UCSD-AML1 (cell line): ENCODE data around the gene PRKCQ.
A peak's percentile ranks its signal among the peaks of the same experiment; 100 is the strongest.
"Not testable (repeated sequence)": the region's sequence is repeated elsewhere in the genome, so short reads cannot be mapped to it uniquely, and the experiment has no call there.

ENCODE experiments used
- DNase-seq: peaks from one replicate; lab custom pipeline; 2025; ENCODE audit not compliant: unreplicated experiment; lab: John Stamatoyannopoulos, UW

Gene PRKCQ

DNA sequence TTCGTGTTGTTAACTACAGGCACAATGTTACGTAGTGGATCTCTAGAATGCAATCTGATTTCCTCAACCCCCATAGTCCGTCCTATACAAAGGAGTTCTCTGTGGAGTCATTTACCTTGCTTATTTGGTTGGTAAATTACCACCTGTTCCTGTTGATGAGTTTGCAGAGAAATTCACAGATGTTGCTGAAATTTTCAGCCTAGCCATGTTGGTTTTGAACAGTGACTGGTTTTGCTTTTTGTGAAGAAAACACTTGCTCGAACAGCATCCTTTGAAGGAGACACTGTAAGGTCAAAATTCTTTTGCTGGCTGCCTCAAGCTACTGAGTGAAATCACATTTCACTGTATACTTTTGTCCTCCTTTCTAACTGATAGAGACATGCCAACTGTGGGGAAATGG, 15.4 kb upstream of the PRKCQ start:
- DNase-seq = no peak

DNA sequence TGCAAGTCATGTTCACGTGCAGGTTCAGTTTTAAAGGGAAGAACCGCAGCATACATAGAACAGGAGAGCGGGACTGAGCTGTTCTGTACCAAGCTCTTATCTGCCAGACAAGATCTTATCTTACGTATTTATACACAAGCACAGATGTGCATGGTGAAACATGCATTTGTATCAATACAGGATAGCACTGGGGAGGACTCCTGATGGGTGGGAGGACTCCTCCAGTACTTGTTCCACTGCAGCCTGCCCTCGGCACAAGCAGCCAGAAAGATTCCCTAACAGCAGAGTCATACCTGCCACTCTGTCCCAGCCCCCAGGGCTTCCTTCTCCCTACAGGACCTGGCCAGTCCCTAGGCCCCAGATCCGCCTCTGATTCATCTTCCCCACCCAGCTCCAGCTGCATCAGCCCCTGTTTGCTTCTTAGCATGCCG, 13.2 kb upstream of the PRKCQ start:
- DNase-seq = no peak

DNA sequence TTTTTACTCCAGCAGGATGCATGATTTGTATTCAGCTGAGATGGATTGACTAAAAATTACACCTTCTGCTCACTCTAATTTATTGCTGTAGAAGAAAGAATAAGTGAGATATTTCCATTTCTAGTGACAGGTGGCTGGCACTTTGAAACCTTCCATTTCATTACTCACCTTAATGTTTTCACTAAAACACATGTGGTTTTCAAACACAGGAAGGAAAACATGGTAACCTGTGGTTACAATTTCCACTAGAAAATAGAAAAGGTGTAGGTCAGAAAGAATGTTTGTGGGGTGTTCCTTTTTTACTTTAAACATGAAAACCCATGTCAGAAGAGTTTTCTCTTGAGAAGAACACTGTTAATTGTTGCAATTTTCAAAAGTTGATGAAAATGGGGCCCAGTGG, 12.0 kb upstream of the PRKCQ start:
- no peak for DNase-seq

DNA sequence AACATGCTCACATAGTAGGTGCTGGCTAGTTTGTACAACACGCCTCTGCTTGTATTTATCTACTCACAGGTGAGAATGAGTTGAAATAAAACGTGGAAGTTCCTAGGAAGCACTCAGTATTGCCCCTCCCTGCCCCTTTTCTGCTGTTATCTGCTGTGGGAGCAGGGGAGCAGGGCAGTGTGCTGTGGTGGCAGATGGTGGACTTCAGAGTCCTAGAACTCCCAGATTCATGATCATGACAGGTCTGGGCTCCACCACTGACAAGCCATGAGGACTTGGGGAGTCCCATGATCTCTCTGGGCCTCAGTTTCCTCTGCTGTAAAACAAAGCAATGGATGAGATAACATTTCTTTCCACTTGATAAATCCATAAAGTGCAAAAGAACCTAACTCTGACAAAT, 11.6 kb upstream of the PRKCQ start:
- no peak for DNase-seq

DNA sequence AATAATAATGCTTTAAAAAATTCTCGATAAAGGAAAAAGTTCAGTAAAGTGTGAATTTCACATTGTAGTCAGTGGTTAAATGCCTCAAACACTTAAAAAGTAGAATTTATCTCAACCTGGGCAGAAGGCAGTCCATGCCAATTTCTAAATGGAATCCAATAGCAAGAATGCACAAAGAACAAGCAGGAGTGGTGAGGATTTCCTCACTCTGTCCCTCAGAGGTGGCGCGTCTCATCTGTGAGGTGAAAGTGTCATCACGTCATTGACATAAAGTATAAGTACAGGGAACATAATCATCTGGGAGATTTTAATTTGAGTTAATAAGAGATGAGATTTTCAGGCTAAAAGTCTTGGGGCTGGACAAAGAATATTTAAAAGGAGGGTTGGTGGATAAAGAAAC, 10.0 kb upstream of the PRKCQ start:
- DNase-seq = no peak

DNA sequence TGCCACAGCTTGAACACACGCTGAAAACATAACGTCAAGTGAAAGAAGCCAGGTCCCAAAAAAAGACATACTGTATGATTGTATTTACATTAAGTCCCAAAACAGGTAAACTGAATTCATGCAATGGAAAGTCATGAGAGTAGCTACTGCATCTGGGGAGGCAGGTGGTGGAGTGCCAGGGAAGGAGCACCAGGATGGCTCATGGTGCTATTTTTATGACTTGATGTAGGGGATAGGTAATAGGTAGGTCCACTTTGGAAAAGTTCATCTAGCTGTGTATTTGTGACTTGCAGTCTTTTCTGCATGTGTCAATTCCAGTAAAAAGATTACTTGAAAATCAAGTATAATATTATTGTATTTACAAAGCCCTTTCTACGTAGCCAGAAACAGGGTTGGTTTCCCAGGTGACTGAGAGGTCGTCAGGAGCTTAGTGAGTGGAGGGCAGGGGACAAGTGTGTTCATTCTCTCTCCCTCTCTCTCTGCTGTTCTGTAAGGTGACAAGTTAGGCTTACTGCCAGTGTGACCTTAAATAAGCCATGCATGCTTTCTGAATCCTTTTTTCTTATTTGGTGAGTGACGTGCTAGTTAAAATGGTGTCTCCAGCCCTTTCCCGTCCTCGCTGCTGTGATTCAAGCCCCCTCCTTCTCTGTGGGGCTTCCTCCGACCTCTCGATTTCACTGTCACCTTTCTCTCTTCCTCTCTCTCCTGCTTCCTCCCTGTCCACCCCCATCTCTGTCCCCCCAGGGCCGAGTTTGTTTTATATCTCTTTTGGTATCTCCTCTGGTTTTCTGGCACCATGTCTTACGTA, 9.4 kb upstream of the PRKCQ start:
- no peak for DNase-seq

DNA sequence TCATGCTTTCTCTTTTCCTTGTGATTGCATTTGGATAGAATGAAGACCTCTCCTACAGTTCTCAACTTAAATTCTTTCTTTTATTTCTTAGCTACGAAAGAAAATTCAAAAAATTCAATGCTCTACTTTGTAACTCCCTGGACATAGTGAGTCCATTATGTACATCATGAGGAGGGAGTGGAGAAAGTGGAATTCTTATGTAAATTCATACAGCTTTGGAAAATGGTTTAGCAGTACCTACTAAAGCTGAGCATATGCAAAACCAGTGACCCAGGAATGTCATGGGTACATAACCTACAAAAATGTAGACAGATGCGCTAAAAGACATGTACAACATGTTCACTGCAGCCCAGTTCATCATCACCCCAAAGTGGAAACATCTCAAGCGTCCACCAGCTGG, 8.8 kb upstream of the PRKCQ start:
- DNase-seq = no peak

DNA sequence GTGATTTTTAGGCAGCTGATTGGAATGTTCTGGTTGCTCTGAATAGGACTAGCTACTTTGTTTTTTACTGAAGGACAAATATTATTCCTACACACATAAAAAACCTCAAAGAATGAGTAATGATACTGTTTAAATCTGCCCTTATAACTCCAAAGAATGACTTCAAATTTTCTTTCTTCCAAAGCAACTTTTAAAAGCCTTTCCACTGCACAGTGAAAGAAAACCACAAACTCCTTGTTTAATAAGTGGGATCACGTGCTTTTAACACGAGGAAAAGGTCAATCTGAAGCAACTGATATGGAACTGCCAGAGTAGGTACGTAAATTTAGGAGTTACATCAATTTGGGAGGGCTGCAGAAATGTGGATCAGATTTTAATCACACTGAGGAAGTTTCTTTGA, 8.0 kb upstream of the PRKCQ start:
- DNase-seq = no peak

DNA sequence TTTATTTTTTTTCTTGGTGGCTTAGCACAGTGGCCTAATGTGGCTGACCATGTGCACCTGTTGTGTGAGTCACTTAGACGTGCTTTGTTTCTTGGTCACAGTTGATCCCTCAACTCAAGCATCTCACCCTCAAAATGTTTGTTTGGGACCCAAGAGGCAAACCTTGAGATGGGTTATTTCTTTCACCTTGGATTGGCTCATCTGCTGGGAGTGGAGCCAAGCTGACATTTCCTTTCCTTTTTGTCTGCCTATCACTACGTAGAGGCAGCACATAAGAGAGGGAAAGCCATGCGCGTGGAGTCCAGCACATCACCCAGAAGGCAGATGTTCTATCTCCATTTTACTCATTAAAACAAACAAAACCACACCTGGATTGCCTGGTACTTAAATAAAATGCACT, 6.4 kb upstream of the PRKCQ start:
- no peak for DNase-seq

DNA sequence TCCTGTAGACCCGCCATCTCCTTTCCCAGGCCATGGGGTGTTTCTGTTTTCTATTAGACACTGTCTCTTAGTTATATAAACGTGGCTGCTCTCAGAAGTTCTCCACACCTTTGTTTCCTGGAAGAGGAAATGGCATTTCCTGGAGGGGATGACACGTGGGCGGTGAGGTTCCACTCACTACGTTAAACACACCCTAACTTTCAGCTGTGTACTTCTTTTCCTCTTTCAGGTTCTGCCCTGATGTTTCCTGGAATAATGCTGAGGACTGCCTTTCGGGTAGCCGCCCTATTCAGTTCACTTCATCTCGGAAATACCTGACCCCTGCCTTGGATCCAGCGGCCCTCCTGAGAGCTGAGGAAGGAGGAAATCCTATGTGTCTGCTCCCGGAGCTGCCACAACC, 3.4 kb upstream of the PRKCQ start:
- DNase-seq = no peak

DNA sequence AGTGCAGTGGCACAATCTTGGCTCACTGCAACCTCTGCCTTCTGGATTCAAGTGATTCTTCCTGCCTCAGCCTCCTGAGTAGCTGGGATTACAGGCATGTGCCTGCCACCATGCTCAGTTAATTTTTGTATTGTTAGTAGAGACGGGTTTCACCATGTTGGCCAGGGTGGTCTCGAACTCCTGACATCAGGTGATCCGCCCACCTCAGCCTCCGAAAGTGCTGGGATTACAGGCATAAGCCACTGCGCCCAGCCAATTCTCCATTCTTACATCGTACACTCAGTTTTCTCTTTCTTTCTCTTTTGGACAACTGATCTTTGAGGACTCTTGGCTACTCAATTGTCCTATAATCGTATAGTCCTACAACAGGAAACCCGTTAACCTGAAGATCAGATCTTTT, 2.8 kb upstream of the PRKCQ start:
- not testable (repeated sequence) for DNase-seq

DNA sequence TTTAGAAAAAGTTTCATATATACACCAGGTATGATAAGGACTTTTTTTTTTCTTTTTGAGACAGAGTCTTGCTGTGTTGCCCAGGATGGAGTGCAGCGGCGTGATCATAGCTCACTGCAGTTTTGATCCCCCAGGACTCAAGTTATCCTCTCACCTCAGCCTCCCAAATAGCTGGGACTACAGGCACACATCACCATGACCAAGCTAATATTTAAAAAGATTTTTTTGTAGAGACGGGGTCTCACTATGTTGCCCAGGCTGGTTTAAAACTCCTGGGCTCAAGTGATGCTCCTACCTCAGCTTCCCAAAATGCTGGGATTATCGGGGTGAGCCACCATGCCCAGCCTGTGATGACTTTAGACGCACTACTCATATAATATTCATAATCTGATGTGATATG, 2.2 kb upstream of the PRKCQ start:
- no peak for DNase-seq

DNA sequence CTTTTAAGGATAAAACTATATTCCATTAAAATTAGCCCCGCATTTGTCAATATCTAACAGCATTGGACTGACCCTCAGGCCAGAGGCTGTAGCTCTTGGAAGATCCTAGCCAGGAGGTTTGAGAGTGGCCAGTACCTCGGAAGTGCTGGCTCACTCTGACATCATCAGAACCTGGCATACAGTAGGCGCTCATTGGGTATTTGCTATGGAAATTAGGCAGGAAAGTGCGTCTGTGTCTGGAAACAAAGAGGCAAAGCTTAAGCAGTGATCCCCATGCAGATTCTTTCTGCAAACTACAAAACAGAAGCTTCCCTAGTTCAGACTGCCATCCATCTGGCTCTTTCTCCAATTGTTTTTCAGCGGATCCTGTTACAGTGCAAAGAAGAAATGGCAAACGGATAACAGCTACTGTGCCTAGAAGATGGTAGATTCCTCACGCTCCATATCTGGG, 1.7 kb upstream of the PRKCQ start:
- DNase-seq = no peak

DNA sequence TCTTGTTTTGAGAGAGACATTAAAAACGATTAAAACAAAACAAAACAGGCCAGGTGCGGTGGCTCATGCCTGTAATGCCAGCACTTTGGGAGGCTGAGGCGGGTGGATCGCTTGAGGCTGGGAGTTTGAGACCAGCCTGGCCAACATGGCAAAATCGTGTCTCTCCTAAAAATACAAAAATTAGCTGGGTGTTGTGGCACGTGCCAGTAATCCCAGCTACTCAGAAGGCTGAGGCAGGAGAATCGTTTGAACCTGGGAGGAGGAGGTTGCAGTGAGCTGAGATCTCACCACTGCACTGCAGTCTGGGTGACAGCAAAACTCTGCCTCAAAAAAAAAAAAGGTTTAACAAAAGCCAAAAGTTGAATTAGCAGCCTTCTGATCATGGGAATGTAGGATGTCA, 1.1 kb upstream of the PRKCQ start:
- DNase-seq = not testable (repeated sequence)

DNA sequence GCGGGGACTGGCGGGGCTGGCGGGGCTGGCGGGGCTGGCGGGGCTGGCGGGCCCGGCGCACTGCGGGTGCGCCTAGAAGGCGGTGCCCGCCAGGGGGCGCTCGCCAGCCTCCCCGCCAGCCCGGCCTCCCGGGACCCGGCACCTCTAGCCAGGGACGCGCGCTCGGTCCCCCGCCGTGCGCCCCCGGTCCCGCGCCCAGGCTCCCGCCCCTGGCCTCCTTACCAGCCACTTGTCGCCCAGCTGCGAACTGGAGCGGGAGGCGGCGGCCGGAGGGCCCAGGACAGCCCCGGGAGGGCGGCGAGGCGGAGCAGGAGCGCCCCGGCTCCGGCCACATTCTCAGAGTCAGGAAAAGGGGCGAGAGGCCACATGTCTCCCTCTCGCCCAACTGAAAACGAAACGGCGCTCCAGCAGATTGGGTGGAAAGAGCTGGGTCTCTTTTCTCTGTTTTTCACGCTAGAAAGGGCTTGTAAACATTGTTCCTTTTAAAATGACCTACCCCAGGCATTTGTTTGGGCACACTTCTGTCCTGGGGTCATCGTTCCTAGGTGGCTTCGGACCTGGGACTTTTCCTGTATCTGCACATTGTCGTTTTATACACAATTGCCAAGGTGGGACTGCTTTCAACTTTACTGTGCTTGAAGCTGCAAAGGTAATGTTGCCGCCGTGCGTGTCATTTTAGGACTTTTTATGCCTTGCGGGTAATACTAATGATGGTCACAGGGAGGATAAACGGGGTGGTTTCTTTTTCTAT, 378 bp upstream of the PRKCQ start:
- DNase-seq = peak; percentile 87

DNA sequence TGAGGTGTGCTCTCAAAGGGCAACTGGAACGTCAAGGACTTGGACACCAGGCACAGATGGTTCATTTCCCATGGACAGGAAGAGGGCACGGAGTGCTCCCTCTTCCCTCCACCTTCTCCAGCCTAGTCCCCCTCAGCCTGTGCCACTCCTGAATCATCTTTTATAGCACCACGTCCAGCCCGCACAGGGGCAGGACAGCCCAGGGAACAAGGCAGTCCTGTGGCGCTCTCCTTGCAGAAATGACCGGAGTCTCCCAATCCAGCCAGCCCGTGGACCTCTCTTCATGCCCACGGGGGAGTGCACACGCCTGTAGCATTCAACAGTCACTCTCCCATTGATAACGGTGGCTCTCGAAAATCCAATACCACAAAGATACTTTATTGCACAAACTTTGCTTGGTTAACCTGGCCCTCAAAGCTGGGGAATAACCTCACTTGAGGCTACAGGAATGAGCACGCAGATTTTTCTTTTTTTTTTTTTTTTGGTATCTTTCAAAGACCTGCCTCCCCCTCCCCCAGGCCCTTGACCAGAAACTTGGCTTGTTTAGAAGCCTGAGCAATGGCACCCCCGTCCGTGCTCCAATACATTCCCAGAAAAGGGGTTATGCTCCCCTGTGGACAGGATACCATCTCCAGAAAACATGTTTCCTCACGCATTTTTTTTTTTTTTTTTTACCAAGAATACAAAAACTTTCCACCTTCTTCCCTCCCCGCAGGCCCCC, 733 bp downstream of the PRKCQ start:
- peak; percentile 35 for DNase-seq

DNA sequence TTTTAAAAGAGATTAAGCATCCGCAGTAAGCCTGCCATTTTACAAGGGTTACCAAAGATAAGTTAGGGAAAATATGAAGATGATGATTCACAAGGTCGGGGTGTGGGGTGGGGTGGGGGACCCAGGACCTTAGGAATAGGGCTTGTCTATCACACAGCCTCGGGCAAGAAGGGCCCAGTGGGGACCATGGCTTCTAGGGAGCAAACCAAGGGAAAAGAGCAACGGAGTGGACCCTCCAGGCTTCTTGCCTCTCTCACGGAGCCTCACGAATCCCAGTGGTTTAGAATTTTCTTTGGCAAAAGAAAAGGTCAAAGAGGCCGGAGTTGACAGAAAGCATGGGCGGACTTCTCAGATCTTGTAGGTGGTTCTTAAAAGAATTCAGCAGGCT, 1.3 kb downstream of the PRKCQ start:
- DNase-seq = no peak

DNA sequence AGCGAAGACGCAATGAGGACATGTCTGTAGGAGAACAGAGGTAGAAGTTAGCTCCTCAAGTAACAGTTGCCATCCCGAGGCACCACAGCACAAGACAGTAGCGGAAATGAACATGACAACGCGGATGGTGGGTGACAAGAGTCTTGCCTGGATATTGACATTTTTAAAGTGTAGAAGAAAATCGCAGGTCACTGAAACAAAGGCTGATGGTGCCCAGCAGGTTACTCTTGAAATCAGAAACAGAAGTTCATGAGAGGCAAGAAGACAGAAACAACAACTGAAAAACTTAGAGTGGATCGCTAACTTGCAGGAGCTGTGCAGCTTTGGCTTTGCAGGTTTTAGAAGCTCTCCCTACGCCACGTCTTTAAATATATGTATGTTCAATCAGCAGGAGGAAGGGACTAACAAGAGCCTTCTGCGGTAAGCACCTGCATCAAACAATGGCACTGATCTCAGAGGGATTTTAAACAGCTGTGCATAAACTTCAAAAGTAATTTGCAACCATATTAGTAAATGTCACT, 1.8 kb downstream of the PRKCQ start:
- no peak for DNase-seq

DNA sequence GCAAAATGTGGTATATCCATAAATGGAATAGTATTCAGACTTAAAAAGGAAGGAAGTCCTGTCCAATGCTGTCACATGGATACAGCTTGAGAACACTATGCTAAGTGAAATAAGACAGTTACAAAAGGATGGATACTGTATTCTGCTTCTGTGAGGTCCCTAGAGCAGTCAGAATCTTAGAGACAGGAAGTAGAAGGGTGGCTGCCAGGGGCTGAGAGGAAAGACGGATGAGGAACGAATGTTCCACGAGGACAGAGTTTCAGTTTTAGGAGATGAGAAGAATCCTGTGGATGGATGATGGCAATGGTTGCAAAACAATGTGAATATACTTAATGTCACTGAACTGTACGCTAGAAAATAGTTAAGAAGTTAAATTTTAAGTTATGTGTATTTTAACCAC, 3.8 kb downstream of the PRKCQ start:
- no peak for DNase-seq

DNA sequence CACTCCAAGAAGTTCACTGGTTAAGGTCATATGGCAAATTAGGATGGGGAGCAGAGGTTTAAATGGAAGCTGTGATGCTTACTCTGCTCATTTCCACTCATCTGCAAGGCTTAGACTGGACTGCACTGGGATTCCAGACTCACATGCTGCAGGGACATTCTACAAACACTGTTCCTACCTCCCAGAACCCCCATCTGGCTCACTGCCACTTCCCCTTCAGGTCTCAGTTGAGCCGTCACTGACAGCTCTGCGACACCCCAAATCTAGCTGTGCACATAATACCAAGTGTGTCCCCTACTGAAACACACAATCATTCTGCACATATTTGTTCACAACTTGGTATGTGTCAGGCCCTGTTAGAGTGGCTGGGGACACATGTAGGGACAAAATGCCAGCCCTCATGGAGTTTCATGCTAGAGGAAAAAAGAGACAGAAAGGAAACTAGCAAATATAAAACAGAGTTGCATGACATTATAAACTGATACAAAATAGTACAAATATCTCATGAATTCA, 5.4 kb downstream of the PRKCQ start:
- no peak for DNase-seq

DNA sequence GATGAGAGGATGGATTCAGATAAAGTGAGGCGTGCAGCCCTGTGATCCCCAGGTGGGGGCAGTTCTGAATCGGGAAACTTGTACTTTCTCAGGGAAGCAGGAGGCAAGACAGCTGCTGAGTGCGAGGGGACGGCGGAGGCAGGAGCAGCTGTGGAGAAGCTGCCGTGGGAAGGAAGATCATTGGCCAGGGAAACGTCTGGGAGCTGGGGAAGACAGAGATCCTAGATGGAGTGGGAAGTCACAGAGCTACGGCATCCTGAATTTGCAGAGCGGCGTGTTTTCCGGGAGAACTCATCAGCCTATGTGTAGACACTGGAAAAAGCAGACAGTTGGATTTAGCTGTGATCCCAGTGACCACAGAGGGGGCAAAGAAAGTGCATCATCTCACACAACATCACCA, 9.2 kb downstream of the PRKCQ start:
- no peak for DNase-seq
